ENCODE results near the gene ZNF74. TPM values are rescaled to one million over a fixed set of nuclear protein-coding genes. Genes with fewer than 3 reads are reported as not detected.
A peak's percentile ranks its signal among the peaks of the same experiment; 100 is the strongest.
"Not testable (repeated sequence)": the region's sequence is repeated elsewhere in the genome, so short reads cannot be mapped to it uniquely, and the experiment has no call there.

ZNF74 gene
- total and polyA plus RNA-seq, 5 donors from 2014 or later = 3.4 to 5.9 (median 4.1) TPM

- Mint-ChIP-seq H3K27me3 (peaks cover 9% of the 10 kb centered on the region), H3K27ac (no peak overlapping the region), H3K4me3 (peak overlapping the region in 1 of 4 donors; percentile 70), H3K9me3 (peaks cover 0 to 3% (median 0%) of the 10 kb centered on the region in 7 donors), H3K36me3 (no peaks in the 10 kb centered on the region), H3K4me1 (peaks cover 0 to 7% (median 4%) of the 10 kb centered on the region in 4 donors)
- Histone ChIP-seq H3K4me3 (ENCODE audit: low read depth, low read length) (no peak overlapping the region), H3K9me3 (ENCODE audit: control insufficient read depth in 2 of 2, low read length in 2 of 2) (no peaks in the 10 kb centered on the region), H3K36me3 (ENCODE audit: control insufficient read depth, insufficient read depth, low read length) (no peaks in the 10 kb centered on the region), H3K4me1 (ENCODE audit: control insufficient read depth, insufficient read depth, low read length, poor library complexity, severe bottlenecking) (peaks cover 8% of the 10 kb centered on the region), H3K27ac (ENCODE audit: insufficient read depth, low read length, poor library complexity, severe bottlenecking) (no peak overlapping the region), H3K27me3 (ENCODE audit: control insufficient read depth, insufficient read depth, low read length) (peaks cover 11% of the 10 kb centered on the region)
- no peak for ATAC-seq (ENCODE audit: low read depth in 2 of 2)
- no peak for DNase-seq
Measured at GRCh38 chr22:20389288-20389687, 4.7 kb upstream of the ZNF74 start.

DNA sequence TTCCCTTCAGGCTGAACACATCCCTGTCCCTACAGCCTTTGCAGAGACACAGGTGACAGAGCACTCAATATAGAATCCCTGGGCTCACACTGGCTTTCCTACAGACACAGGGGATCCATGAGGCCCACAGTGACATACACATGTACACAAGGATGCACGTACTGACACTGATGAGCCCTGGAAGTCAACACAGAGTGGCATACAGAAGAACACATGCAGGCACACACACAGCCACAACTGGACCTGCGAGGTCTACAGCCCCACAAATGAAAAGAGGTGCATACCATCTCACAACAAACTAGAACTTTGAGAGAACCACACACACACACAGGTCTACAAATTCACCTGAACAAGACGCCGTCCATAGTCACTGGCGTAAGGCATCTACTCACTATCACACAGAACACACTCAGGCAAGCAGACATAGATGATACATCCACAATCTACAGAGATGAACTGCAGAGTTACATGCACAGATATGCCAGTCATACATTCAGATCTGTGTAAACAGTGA, 3.5 kb upstream of the ZNF74 start:
- peaks cover 6% of the 10 kb centered on the region for H3K27me3 Mint-ChIP-seq
- peaks cover 0 to 3% (median 0%) of the 10 kb centered on the region in 7 donors for H3K9me3 Mint-ChIP-seq
- no peak for ATAC-seq (ENCODE audit: low read depth in 2 of 2)
- no peaks in the 10 kb centered on the region for H3K36me3 Mint-ChIP-seq
- Histone ChIP-seq H3K27me3 (ENCODE audit: control insufficient read depth, insufficient read depth, low read length) (peaks cover 8% of the 10 kb centered on the region), H3K36me3 (ENCODE audit: control insufficient read depth, insufficient read depth, low read length) (no peaks in the 10 kb centered on the region), H3K9me3 (ENCODE audit: control insufficient read depth in 2 of 2, low read length in 2 of 2) (no peaks in the 10 kb centered on the region), H3K4me3 (ENCODE audit: low read depth, low read length) (no peak overlapping the region), H3K27ac (ENCODE audit: insufficient read depth, low read length, poor library complexity, severe bottlenecking) (no peak overlapping the region), H3K4me1 (ENCODE audit: control insufficient read depth, insufficient read depth, low read length, poor library complexity, severe bottlenecking) (peaks cover 20% of the 10 kb centered on the region)
- H3K4me3 Mint-ChIP-seq = peak overlapping the region in 1 of 4 donors; percentile 51
- H3K4me1 Mint-ChIP-seq = peaks cover 0 to 17% (median 8%) of the 10 kb centered on the region in 4 donors
- DNase-seq = no peak
- peak overlapping the region in 1 of 3 donors; percentile 4 for H3K27ac Mint-ChIP-seq

- DNase-seq (no peak), ATAC-seq (ENCODE audit: low read depth in 2 of 2) (no peak)
- Histone ChIP-seq H3K27me3 (ENCODE audit: control insufficient read depth, insufficient read depth, low read length) (peaks cover 4% of the 10 kb centered on the region), H3K27ac (ENCODE audit: insufficient read depth, low read length, poor library complexity, severe bottlenecking) (no peak overlapping the region), H3K36me3 (ENCODE audit: control insufficient read depth, insufficient read depth, low read length) (no peaks in the 10 kb centered on the region), H3K4me1 (ENCODE audit: control insufficient read depth, insufficient read depth, low read length, poor library complexity, severe bottlenecking) (peaks cover 24% of the 10 kb centered on the region), H3K9me3 (ENCODE audit: control insufficient read depth in 2 of 2, low read length in 2 of 2) (no peaks in the 10 kb centered on the region), H3K4me3 (ENCODE audit: low read depth, low read length) (no peak overlapping the region)
- Mint-ChIP-seq H3K27me3 (peaks cover 6% of the 10 kb centered on the region), H3K4me1 (peaks cover 3 to 24% (median 15%) of the 10 kb centered on the region in 4 donors), H3K36me3 (no peaks in the 10 kb centered on the region), H3K27ac (peak overlapping the region in 1 of 3 donors; percentile 5), H3K4me3 (peak overlapping the region in 3 of 4 donors; percentile 22 to 65 (median 51)), H3K9me3 (peaks cover 0 to 3% (median 0%) of the 10 kb centered on the region in 7 donors)
Measured at GRCh38 chr22:20391222-20391621, 2.7 kb upstream of the ZNF74 start.

DNA sequence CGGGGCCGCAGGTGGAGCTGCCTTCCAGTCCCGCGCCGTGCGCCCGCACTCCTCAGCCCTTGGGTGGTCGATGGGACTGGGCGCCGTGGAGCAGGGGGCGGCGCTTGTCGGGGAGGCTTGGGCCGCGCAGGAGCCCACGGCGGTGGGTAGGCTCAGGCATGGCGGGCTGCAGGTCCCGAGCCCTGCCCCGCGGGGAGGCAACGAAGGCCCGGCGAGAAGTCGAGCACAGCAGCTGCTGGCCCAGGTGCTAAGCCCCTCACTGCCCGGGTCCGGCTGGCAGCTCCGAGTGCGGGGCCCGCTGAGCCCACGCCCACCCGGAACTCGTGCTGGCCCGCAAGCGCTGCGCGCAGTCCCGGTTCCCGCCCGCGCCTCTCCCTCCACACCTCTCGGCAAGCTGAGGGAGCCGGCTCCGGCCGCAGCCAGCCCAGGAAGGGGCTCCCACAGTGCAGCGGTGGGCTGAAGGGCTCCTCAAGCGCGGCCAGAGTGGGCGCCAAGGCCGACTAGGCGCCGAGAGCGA, 1.5 kb upstream of the ZNF74 start:
- H3K27ac ChIP-seq (ENCODE audit: insufficient read depth, low read length, poor library complexity, severe bottlenecking); DNase-seq; H3K27me3 Mint-ChIP-seq; ATAC-seq (ENCODE audit: low read depth in 2 of 2); H3K4me3 ChIP-seq (ENCODE audit: low read depth, low read length); H3K9me3 ChIP-seq (ENCODE audit: control insufficient read depth in 2 of 2, low read length in 2 of 2); H3K27ac Mint-ChIP-seq; H3K36me3 Mint-ChIP-seq; H3K9me3 Mint-ChIP-seq; H3K27me3 ChIP-seq (ENCODE audit: control insufficient read depth, insufficient read depth, low read length); H3K36me3 ChIP-seq (ENCODE audit: control insufficient read depth, insufficient read depth, low read length); H3K4me3 Mint-ChIP-seq: not testable (repeated sequence)
- peaks cover 24% of the 10 kb centered on the region for H3K4me1 ChIP-seq (ENCODE audit: control insufficient read depth, insufficient read depth, low read length, poor library complexity, severe bottlenecking)
- peaks cover 7 to 35% (median 18%) of the 10 kb centered on the region in 4 donors for H3K4me1 Mint-ChIP-seq

DNA sequence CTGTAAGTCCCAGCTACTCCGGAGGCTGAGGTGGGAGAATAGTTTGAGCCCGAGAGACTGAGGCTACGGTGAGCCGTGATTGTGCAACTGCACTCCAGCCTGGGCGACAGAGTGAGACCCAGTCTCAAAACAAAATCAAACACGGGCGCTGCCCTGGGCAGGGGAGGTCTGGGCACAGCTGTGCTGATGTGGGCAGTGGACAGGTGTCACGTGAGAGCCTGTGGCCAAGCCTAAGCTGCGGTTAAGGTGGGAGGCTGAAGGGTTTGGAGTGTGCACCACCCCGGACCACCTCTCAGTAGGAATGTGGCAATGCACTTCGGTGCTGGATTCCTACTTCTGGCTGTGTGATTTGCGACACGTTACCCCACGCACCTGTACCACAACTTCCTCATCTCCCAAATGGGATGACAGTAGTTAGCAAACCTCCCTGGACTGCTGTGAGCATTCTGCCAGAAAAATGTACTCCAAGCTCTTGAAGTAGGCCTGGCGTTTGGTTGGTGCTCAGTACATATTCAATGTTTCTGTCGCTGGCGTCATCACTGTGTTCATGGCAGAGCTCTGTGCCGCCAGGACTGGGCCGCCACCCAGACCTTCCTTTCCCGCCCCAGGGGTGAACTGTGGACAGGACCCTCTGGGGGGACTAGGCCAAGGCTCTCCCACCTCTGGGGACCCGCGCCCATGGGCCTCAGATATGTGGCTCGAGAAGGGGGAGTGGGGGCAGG, 807 bp upstream of the ZNF74 start:
- Mint-ChIP-seq H3K4me3 (peak overlapping the region; percentile 72 to 94 (median 92)), H3K9me3 (peaks cover 0 to 3% (median 0%) of the 10 kb centered on the region in 7 donors), H3K36me3 (peaks cover 4% of the 10 kb centered on the region), H3K27me3 (no peaks in the 10 kb centered on the region), H3K27ac (peak overlapping the region in 2 of 3 donors; percentile 95 to 97), H3K4me1 (peaks cover 7 to 35% (median 19%) of the 10 kb centered on the region in 4 donors)
- Histone ChIP-seq H3K36me3 (ENCODE audit: control insufficient read depth, insufficient read depth, low read length) (no peaks in the 10 kb centered on the region), H3K27ac (ENCODE audit: insufficient read depth, low read length, poor library complexity, severe bottlenecking) (peak overlapping the region; percentile 66), H3K4me3 (ENCODE audit: low read depth, low read length) (peak overlapping the region; percentile 73), H3K27me3 (ENCODE audit: control insufficient read depth, insufficient read depth, low read length) (peaks cover 2% of the 10 kb centered on the region), H3K9me3 (ENCODE audit: control insufficient read depth in 2 of 2, low read length in 2 of 2) (no peaks in the 10 kb centered on the region), H3K4me1 (ENCODE audit: control insufficient read depth, insufficient read depth, low read length, poor library complexity, severe bottlenecking) (peaks cover 24% of the 10 kb centered on the region)
- no peak for DNase-seq
- ATAC-seq (ENCODE audit: low read depth in 2 of 2) = no peak

DNA sequence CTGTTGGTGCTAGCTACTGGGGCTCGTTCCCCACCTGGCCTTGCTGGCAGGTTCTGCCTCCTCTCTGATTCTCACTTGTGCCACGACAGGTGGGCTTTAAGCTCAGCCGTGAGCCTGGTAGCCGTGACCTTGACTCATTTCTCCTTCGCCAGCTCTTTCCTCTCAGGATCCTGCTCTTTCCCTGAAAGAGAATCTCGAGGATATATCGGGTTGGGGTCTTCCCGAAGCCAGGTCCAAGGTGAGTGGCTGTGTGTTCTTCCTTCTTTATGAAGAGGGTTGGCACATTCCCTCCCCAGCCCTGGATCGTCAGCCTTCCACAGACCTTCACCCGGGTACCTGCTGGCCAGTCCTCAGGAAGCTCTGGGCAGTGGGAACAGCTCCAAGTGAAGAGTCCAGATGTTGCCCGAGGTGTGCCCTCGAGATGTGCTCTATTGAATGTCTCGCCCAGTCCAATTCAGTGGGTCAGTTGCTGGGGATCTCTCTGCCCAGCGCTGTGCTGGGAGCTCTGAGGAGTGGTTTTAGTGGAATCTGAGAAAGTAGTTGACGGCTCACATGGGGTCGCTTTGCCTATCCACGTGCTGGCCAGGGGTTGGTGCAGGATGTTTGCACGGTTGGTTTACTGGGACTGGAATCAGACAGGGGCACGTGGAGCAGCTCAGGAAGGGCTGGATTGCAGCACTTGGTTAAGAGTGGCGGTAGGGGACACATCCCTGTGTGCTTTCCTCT, 1.4 kb downstream of the ZNF74 start:
- no peak overlapping the region for H3K4me3 ChIP-seq (ENCODE audit: low read depth, low read length)
- Mint-ChIP-seq H3K4me3 (peak overlapping the region; percentile 72 to 92 (median 90)), H3K27ac (peak overlapping the region in 1 of 3 donors; percentile 46), H3K9me3 (no peaks in the 10 kb centered on the region), H3K4me1 (peaks cover 7 to 41% (median 22%) of the 10 kb centered on the region in 4 donors), H3K36me3 (peaks cover 4% of the 10 kb centered on the region), H3K27me3 (no peaks in the 10 kb centered on the region)
- DNase-seq (no peak), ATAC-seq (ENCODE audit: low read depth in 2 of 2) (no peak)
- no peaks in the 10 kb centered on the region for H3K9me3 ChIP-seq (ENCODE audit: control insufficient read depth in 2 of 2, low read length in 2 of 2)
- no peaks in the 10 kb centered on the region for H3K36me3 ChIP-seq (ENCODE audit: control insufficient read depth, insufficient read depth, low read length)
- no peak overlapping the region for H3K27ac ChIP-seq (ENCODE audit: insufficient read depth, low read length, poor library complexity, severe bottlenecking)
- no peaks in the 10 kb centered on the region for H3K27me3 ChIP-seq (ENCODE audit: control insufficient read depth, insufficient read depth, low read length)
- peaks cover 24% of the 10 kb centered on the region for H3K4me1 ChIP-seq (ENCODE audit: control insufficient read depth, insufficient read depth, low read length, poor library complexity, severe bottlenecking)

DNA sequence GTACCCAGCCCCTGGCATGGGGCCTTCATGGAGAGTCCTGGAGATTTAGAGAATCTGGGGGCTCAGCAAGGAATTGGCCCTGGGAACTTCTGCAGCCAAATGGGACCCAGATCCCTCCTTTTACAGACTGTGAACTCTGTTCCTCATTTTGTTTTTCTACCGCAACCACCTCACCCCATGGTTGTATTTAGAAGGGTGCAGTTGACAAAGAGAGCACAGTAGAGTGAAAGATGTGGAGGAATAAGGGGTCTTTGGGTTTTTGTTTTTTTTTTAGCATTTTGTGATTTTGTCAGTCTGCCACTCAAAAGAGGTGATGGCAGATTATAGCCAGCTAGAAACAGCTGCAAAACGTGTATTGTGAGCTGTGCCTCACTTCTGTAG, 1.9 kb downstream of the ZNF74 start:
- DNase-seq = no peak
- H3K4me1 Mint-ChIP-seq = peaks cover 7 to 41% (median 22%) of the 10 kb centered on the region in 4 donors
- no peak overlapping the region for H3K27ac ChIP-seq (ENCODE audit: insufficient read depth, low read length, poor library complexity, severe bottlenecking)
- no peak overlapping the region for H3K4me3 ChIP-seq (ENCODE audit: low read depth, low read length)
- H3K36me3 ChIP-seq (ENCODE audit: control insufficient read depth, insufficient read depth, low read length) = no peaks in the 10 kb centered on the region
- no peak for ATAC-seq (ENCODE audit: low read depth in 2 of 2)
- no peaks in the 10 kb centered on the region for H3K9me3 ChIP-seq (ENCODE audit: control insufficient read depth in 2 of 2, low read length in 2 of 2)
- peaks cover 24% of the 10 kb centered on the region for H3K4me1 ChIP-seq (ENCODE audit: control insufficient read depth, insufficient read depth, low read length, poor library complexity, severe bottlenecking)
- H3K4me3 Mint-ChIP-seq = peak overlapping the region; percentile 72 to 92 (median 90)
- no peaks in the 10 kb centered on the region for H3K27me3 Mint-ChIP-seq
- peak overlapping the region in 1 of 3 donors; percentile 32 for H3K27ac Mint-ChIP-seq
- no peaks in the 10 kb centered on the region for H3K9me3 Mint-ChIP-seq
- no peaks in the 10 kb centered on the region for H3K27me3 ChIP-seq (ENCODE audit: control insufficient read depth, insufficient read depth, low read length)
- peaks cover 4% of the 10 kb centered on the region for H3K36me3 Mint-ChIP-seq
